ENCODE results near the gene LRMDA. TPM values are rescaled to one million over a fixed set of nuclear protein-coding genes. Genes with fewer than 3 reads are reported as not detected.

LRMDA gene
- total RNA-seq, 1 donor from 2014 or later = 5.2 TPM

- H3K27ac ChIP-seq = no peak overlapping the region
- H3K4me3 Mint-ChIP-seq = no peak overlapping the region
- H3K27me3 ChIP-seq = no peaks in the 10 kb centered on the region
- no peaks in the 10 kb centered on the region for H3K36me3 Mint-ChIP-seq
- H3K79me2 ChIP-seq (ENCODE audit: low read depth) = no peaks in the 10 kb centered on the region
- TF ChIP-seq EZH2 (IDR thresholded peaks at IDR 0.05) (no peak), CTCF (IDR thresholded peaks at IDR 0.05) (no peak), EZH2phosphoT487 (IDR thresholded peaks at IDR 0.05) (no peak)
- no peak overlapping the region for H3K27ac Mint-ChIP-seq
- H3K4me3 ChIP-seq = no peak overlapping the region
- H3K9me3 ChIP-seq (ENCODE audit: low read depth) = no peaks in the 10 kb centered on the region
- peaks cover 7% of the 10 kb centered on the region for H3K4me1 ChIP-seq
- H3K36me3 ChIP-seq = no peaks in the 10 kb centered on the region
- H3F3A ChIP-seq (ENCODE audit: low read depth) = no peaks in the 10 kb centered on the region
- H3K9ac ChIP-seq = no peak overlapping the region
- H3K4me1 Mint-ChIP-seq = peaks cover 9% of the 10 kb centered on the region
- H3K9me3 Mint-ChIP-seq = no peaks in the 10 kb centered on the region
- H2AFZ ChIP-seq (replicated peaks) = no peak overlapping the region
- H4K20me1 ChIP-seq (ENCODE audit: low read depth) = no peaks in the 10 kb centered on the region
- H3K27me3 Mint-ChIP-seq (ENCODE audit: insufficient read depth, low read depth) = peaks cover 2% of the 10 kb centered on the region
- H3K4me2 ChIP-seq = no peak overlapping the region
- no peak for DNase-seq (ENCODE audit: low spot score)
Measured at GRCh38 chr10:75847477-75847876, 416.1 kb downstream of the LRMDA start.

- no peak overlapping the region for H2AFZ ChIP-seq (replicated peaks)
- no peaks in the 10 kb centered on the region for H3K4me1 Mint-ChIP-seq
Measured at GRCh38 chr10:75851580-75852345, 420.3 kb downstream of the LRMDA start.

GRCh38 chr10:75852851-75853484 lies 421.5 kb downstream of the LRMDA start:
- Mint-ChIP-seq H3K27me3 (ENCODE audit: insufficient read depth, low read depth) (peaks cover 2% of the 10 kb centered on the region), H3K4me3 (no peak overlapping the region), H3K36me3 (no peaks in the 10 kb centered on the region), H3K4me1 (no peaks in the 10 kb centered on the region), H3K9me3 (no peaks in the 10 kb centered on the region), H3K27ac (no peak overlapping the region)
- no peaks in the 10 kb centered on the region for H3K9me3 ChIP-seq (ENCODE audit: low read depth)
- H3F3A ChIP-seq (ENCODE audit: low read depth) = no peaks in the 10 kb centered on the region
- H2AFZ ChIP-seq (replicated peaks) = peak overlapping the region; percentile 45
- no peaks in the 10 kb centered on the region for H3K36me3 ChIP-seq
- H3K4me3 ChIP-seq = no peak overlapping the region
- H3K27me3 ChIP-seq = no peaks in the 10 kb centered on the region
- no peak overlapping the region for H3K27ac ChIP-seq
- H3K4me2 ChIP-seq = no peak overlapping the region
- H3K79me2 ChIP-seq (ENCODE audit: low read depth) = no peaks in the 10 kb centered on the region
- peaks cover 5% of the 10 kb centered on the region for H3K4me1 ChIP-seq
- no peak overlapping the region for H3K9ac ChIP-seq
- H4K20me1 ChIP-seq (ENCODE audit: low read depth) = no peaks in the 10 kb centered on the region
- TF ChIP-seq EZH2 (IDR thresholded peaks at IDR 0.05) (no peak), CTCF (IDR thresholded peaks at IDR 0.05) (peak; percentile 47)
- DNase-seq (ENCODE audit: low spot score) = no peak

More at GRCh38 chr10:75851580-75852345, 420.3 kb downstream of the LRMDA start:
- H3K9ac ChIP-seq = no peak overlapping the region
- H4K20me1 ChIP-seq (ENCODE audit: low read depth) = no peaks in the 10 kb centered on the region
- H3K4me1 ChIP-seq = no peaks in the 10 kb centered on the region
- no peak for DNase-seq (ENCODE audit: low spot score)
- H3F3A ChIP-seq (ENCODE audit: low read depth) = no peaks in the 10 kb centered on the region
- H3K4me2 ChIP-seq = no peak overlapping the region
- no peaks in the 10 kb centered on the region for H3K79me2 ChIP-seq (ENCODE audit: low read depth)
- Mint-ChIP-seq H3K27me3 (ENCODE audit: insufficient read depth, low read depth) (peaks cover 2% of the 10 kb centered on the region), H3K36me3 (no peaks in the 10 kb centered on the region), H3K9me3 (no peaks in the 10 kb centered on the region), H3K27ac (no peak overlapping the region), H3K4me3 (no peak overlapping the region)
- no peak overlapping the region for H3K4me3 ChIP-seq
- H3K9me3 ChIP-seq (ENCODE audit: low read depth) = no peaks in the 10 kb centered on the region
- no peak overlapping the region for H3K27ac ChIP-seq
- TF ChIP-seq EZH2 (IDR thresholded peaks at IDR 0.05) = no peak
- no peak for TF ChIP-seq EZH2phosphoT487 (IDR thresholded peaks at IDR 0.05)
- TF ChIP-seq CTCF (IDR thresholded peaks at IDR 0.05) = no peak
- H3K27me3 ChIP-seq = no peaks in the 10 kb centered on the region
- H3K36me3 ChIP-seq = no peaks in the 10 kb centered on the region

Measured in neural progenitor cell (in vitro differentiated cells).